IMR-90 (cell line): ENCODE measurements around the gene LSM6.

ENCODE experiments used
- BHLHE40 ChIP-seq: fragments of 150-350 bp; IDR thresholded peaks from 2 replicates; pipeline ENCODE4 v1.6.1; 2016; ENCODE audit warnings: mild to moderate bottlenecking, low read depth, low read length
- CTCF ChIP-seq: conservative IDR thresholded peaks from 2 replicates; pipeline ENCODE4 v1.5.1; 2012; ENCODE audit warnings: mild to moderate bottlenecking, low read depth, low read length, improper control_type of control experiment
- MAFK ChIP-seq: IDR thresholded peaks from 2 replicates; pipeline ENCODE4 v1.6.1; 2012; ENCODE audit warnings: low read depth, low read length, improper control_type of control experiment
- POLR2A ChIP-seq: IDR thresholded peaks from 2 replicates; pipeline ENCODE4 v1.6.1; 2012; ENCODE audit warnings: mild to moderate bottlenecking, low read depth, low read length

GRCh38 chr4:146148021-146148420, 27.5 kb upstream of the LSM6 start:
- no peak for TF ChIP-seq POLR2A
- no peak for TF ChIP-seq CTCF
- no peak for TF ChIP-seq MAFK
- no peak for TF ChIP-seq BHLHE40
